Caco-2 (cell line): ENCODE data around the gene PDE9A. TPM values are rescaled to one million over a fixed set of nuclear protein-coding genes. Genes with fewer than 3 reads are reported as not detected.

Source experiments
- BruUV-seq: library from RNA; stranded (reverse); fragments of 400-500 nt; replicated peaks from 2 replicates; lab custom pipeline; 2021; lab: Mats Ljungman, UMichigan
- CTCF ChIA-PET: fragments of 300-600 bp; sonication (Branson Sonifier 250); formaldehyde crosslinking; loops from one replicate; lab custom pipeline; 2022; ENCODE audit warnings: antibody characterized with exemption; lab: Charles Lee
- POLR2A ChIA-PET: fragments of 300-600 bp; sonication (Branson Sonifier 250); formaldehyde crosslinking; loops from one replicate; lab custom pipeline; 2022; ENCODE audit warnings: antibody characterized with exemption; lab: Charles Lee
- DNase-seq, 2 experiments: peaks; one replicate each; pipeline versions ENCODE4 v3.0.0 to v3.0.0-alpha.2; 2020 to 2022
- H3K27me3 ChIP-seq: replicated peaks from 2 replicates; pipeline ENCODE4 v1.6.0; 2011; ENCODE audit warnings: low read length; ENCODE audit not compliant: control insufficient read depth, insufficient read depth
- H3K36me3 ChIP-seq: 2 replicates; pipeline ENCODE4 v1.5.1; 2011; ENCODE audit warnings: low read length; ENCODE audit not compliant: control insufficient read depth, insufficient read depth
- H3K4me1 ChIP-seq: fragments of 250-450 bp; sonication (Bioruptor Pico); 2 replicates; pipeline ENCODE4 v1.5.1; 2020; ENCODE audit warnings: mild to moderate bottlenecking
- H3K4me3 ChIP-seq: 2 replicates; pipeline ENCODE4 v1.5.1; 2011; ENCODE audit warnings: low read depth, mild to moderate bottlenecking, control low read depth, low read length
- H3K9me3 ChIP-seq: fragments of 250-450 bp; sonication (Bioruptor Pico); 2 replicates; pipeline ENCODE4 v1.5.1; 2020; ENCODE audit warnings: mild to moderate bottlenecking, moderate library complexity
- H3K27ac Mint-ChIP-seq: one replicate; pipeline ENCODE4 v1.8.0; 2022; ENCODE audit warnings: mixed read lengths; ENCODE audit not compliant: unreplicated experiment
- H3K27me3 Mint-ChIP-seq: one replicate; pipeline ENCODE4 v1.8.0; 2022; ENCODE audit warnings: mixed read lengths; ENCODE audit not compliant: insufficient read depth, unreplicated experiment
- H3K36me3 Mint-ChIP-seq: one replicate; pipeline ENCODE4 v1.8.0; 2022; ENCODE audit warnings: mild to moderate bottlenecking, mixed read lengths; ENCODE audit not compliant: insufficient read depth, unreplicated experiment
- H3K4me1 Mint-ChIP-seq: one replicate; pipeline ENCODE4 v1.8.0; 2022; ENCODE audit warnings: low read depth, mixed read lengths; ENCODE audit not compliant: unreplicated experiment
- H3K4me3 Mint-ChIP-seq: one replicate; pipeline ENCODE4 v1.8.0; 2022; ENCODE audit warnings: mild to moderate bottlenecking, moderate library complexity, mixed read lengths; ENCODE audit not compliant: unreplicated experiment
- H3K9me3 Mint-ChIP-seq: one replicate; pipeline ENCODE4 v1.8.0; 2022; ENCODE audit warnings: mixed read lengths; ENCODE audit not compliant: unreplicated experiment
- CTCF ChIP-seq, 2 experiments: fragments of 200-600 bp in 1 of 2; IDR thresholded peaks; 1 replicate in 1 of 2; 2 replicates in 1 of 2; pipeline versions ENCODE4 v1.5.1 to v1.8.0; 2011 to 2022; ENCODE audit warnings: antibody characterized with exemption in 1 of 2, control low read depth in 1 of 2, inconsistent platforms in 1 of 2, low read depth in 1 of 2, low read length in 1 of 2, mild to moderate bottlenecking in 1 of 2, moderate library complexity in 1 of 2; ENCODE audit not compliant: insufficient read depth in 1 of 2, severe bottlenecking in 1 of 2, unreplicated experiment in 1 of 2
- intact Hi-C: fragments of 100-400 bp; cut with micrococcal nuclease; formaldehyde crosslinking; loops from one replicate; pipeline ENCODE4 v1.10.0; 2022; ENCODE audit not compliant: unreplicated experiment
- total RNA-seq: library from RNA; stranded (reverse); gene quantifications from 2 replicates; pipeline ENCODE4 v1.2.3, GENCODE V29; 2022

The PDE9A gene
- total RNA-seq, 1 experiment from 2014 or later: 9.7 TPM

GRCh38 chr21:42696501-42697040 is 43.1 kb downstream of the PDE9A start:
- Histone ChIP-seq H3K4me1 (no peaks in the 10 kb centered on the region), H3K36me3 (no peaks in the 10 kb centered on the region), H3K27me3 (no peaks in the 10 kb centered on the region), H3K4me3 (no peak overlapping the region), H3K9me3 (no peaks in the 10 kb centered on the region)
- BruUV-seq: no TSS peak
- ChIA-PET CTCF (no interaction called here), POLR2A (no interaction called here)
- Mint-ChIP-seq H3K4me1 (no peaks in the 10 kb centered on the region), H3K4me3 (no peak overlapping the region), H3K27ac (no peak overlapping the region), H3K27me3 (no peaks in the 10 kb centered on the region), H3K9me3 (peaks cover under 1% of the 10 kb centered on the region), H3K36me3 (no peaks in the 10 kb centered on the region)
- intact Hi-C loops: no loop called here
- DNase-seq: no peak
- no peak for TF ChIP-seq CTCF (IDR thresholded peaks at IDR 0.05; ENCODE audit: insufficient read depth in 1 of 2, low read depth in 1 of 2, low read length in 1 of 2, severe bottlenecking in 1 of 2, unreplicated experiment in 1 of 2)

- ChIA-PET POLR2A (no interaction called here), CTCF (no interaction called here)
- no peaks in the 10 kb centered on the region for H3K4me1 ChIP-seq
- H3K4me3 Mint-ChIP-seq: no peak overlapping the region
- no TSS peak for BruUV-seq
- no peaks in the 10 kb centered on the region for H3K4me1 Mint-ChIP-seq
- peaks cover 13% of the 10 kb centered on the region for H3K9me3 Mint-ChIP-seq
- H3K36me3 ChIP-seq: no peaks in the 10 kb centered on the region
- no peaks in the 10 kb centered on the region for H3K9me3 ChIP-seq
- intact Hi-C loops: no loop called here
- H3K4me3 ChIP-seq: no peak overlapping the region
- no peak overlapping the region for H3K27ac Mint-ChIP-seq
- peaks cover 9% of the 10 kb centered on the region for H3K36me3 Mint-ChIP-seq
- no peak for DNase-seq
- no peaks in the 10 kb centered on the region for H3K27me3 ChIP-seq
- no peaks in the 10 kb centered on the region for H3K27me3 Mint-ChIP-seq
- no peak for TF ChIP-seq CTCF (IDR thresholded peaks at IDR 0.05; ENCODE audit: insufficient read depth in 1 of 2, low read depth in 1 of 2, low read length in 1 of 2, severe bottlenecking in 1 of 2, unreplicated experiment in 1 of 2)
Measured at GRCh38 chr21:42698733-42699132, 45.3 kb downstream of the PDE9A start.

- Mint-ChIP-seq H3K4me3 (no peak overlapping the region), H3K27me3 (no peaks in the 10 kb centered on the region), H3K9me3 (peaks cover 13% of the 10 kb centered on the region), H3K36me3 (peaks cover 9% of the 10 kb centered on the region), H3K4me1 (no peaks in the 10 kb centered on the region), H3K27ac (no peak overlapping the region)
- no peaks in the 10 kb centered on the region for H3K9me3 ChIP-seq
- intact Hi-C loops: no loop called here
- no peaks in the 10 kb centered on the region for H3K4me1 ChIP-seq
- no peak overlapping the region for H3K4me3 ChIP-seq
- no peaks in the 10 kb centered on the region for H3K27me3 ChIP-seq
- POLR2A ChIA-PET: no interaction called here
- CTCF ChIA-PET: no interaction called here
- no peak for TF ChIP-seq CTCF (IDR thresholded peaks at IDR 0.05; ENCODE audit: insufficient read depth in 1 of 2, low read depth in 1 of 2, low read length in 1 of 2, severe bottlenecking in 1 of 2, unreplicated experiment in 1 of 2)
- BruUV-seq: no TSS peak
- DNase-seq: no peak
- no peaks in the 10 kb centered on the region for H3K36me3 ChIP-seq
Measured at GRCh38 chr21:42699196-42699595, 45.8 kb downstream of the PDE9A start.
